Esophagus (tissue), 2 donors: ENCODE data around the gene DLEC1. TPM values are rescaled to one million over a fixed set of nuclear protein-coding genes. Genes with fewer than 3 reads are reported as not detected.
"Not testable (repeated sequence)": the region's sequence is repeated elsewhere in the genome, so short reads cannot be mapped to it uniquely, and the experiment has no call there.

ENCODE experiments used
- H3K27ac ChIP-seq, 2 donors: one replicate each; pipeline ENCODE4 v1.5.1; 2013; ENCODE audit warnings: low read depth in 2 of 2, mild to moderate bottlenecking in 2 of 2, inconsistent platforms in 1 of 2, low read length in 1 of 2, moderate library complexity in 1 of 2
- H3K27me3 ChIP-seq, 2 donors: one replicate each; pipeline ENCODE4 v1.6.1; 2013; ENCODE audit warnings: low read length in 2 of 2, control low read depth in 1 of 2, mild to moderate bottlenecking in 1 of 2; ENCODE audit not compliant: insufficient read depth in 2 of 2, control insufficient read depth in 1 of 2
- H3K36me3 ChIP-seq, 2 donors: one replicate each; pipeline ENCODE4 v1.6.1; 2013; ENCODE audit warnings: low read length in 1 of 2; ENCODE audit not compliant: control insufficient read depth in 2 of 2, insufficient read depth in 2 of 2
- H3K4me1 ChIP-seq, 2 donors: one replicate each; pipeline ENCODE4 v1.6.1; 2013; ENCODE audit warnings: low read length in 1 of 2; ENCODE audit not compliant: control insufficient read depth in 2 of 2, insufficient read depth in 2 of 2
- H3K4me3 ChIP-seq, 2 donors: one replicate each; pipeline ENCODE4 v1.5.1; 2013; ENCODE audit warnings: low read length in 2 of 2, mild to moderate bottlenecking in 2 of 2, low read depth in 1 of 2, moderate library complexity in 1 of 2
- H3K9me3 ChIP-seq, 2 donors: one replicate each; pipeline ENCODE4 v1.6.1; 2013; ENCODE audit warnings: mild to moderate bottlenecking in 2 of 2, low read depth in 1 of 2, low read length in 1 of 2, moderate library complexity in 1 of 2; ENCODE audit not compliant: control insufficient read depth in 2 of 2, insufficient read depth in 1 of 2
- WGBS, 2 donors: extraction: QIAGEN DNeasy Blood & Tissue Kit; methylation state at CpG; one replicate each; pipeline ENCODE4 v1.1.7; 2013; 5-methylcytosine and 5-hydroxymethylcytosine counted together
- polyA plus RNA-seq, 2 donors: library from polyadenylated mRNA; stranded (reverse); fragments of 200-250 nt; gene quantifications; one replicate each; pipeline ENCODE4 v1.2.3, GENCODE V29; 2013
- donor health status: healthy with polysubstance abuse.
- donor health status: Bipolar disorder and iron deficiency.

The DLEC1 gene
- polyA plus RNA-seq, 2 donors = 0.16 to 0.39 TPM

DNA sequence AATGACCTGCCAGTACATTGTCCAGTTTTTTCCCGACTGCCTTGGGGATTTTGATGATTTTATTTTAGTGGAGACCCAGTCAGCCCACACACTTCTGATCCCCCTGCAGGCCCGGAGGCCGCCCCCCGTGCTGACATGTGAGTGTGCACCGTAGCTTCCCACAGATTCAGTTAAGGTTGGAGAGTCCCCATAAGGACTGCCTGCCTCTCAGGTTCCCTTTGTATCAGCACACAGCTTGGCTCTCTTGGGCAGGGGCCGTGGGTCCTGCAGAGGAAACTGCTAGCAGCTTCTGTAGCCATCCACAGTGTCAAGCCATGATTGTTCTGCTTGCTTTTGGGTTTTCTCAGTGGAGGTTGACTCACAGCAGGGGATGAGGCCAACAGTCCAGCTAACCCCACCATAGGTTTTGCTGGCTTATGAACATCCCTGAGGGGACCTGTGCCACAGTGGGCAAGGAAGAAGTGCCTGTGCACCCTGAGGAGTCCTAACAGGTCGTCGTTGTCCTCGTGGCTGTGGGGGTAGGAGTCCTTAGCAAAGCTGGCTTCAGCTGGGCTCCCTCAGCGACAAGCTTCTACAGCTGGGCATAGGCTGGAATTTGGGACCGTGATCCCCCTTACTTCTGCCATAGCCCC lies 46.4 kb downstream of the DLEC1 start:
- H3K27me3 ChIP-seq = no peaks in the 10 kb centered on the region
- peaks cover 0 to 3% of the 10 kb centered on the region in 2 donors for H3K9me3 ChIP-seq
- WGBS, 2 donors = 84 to 88% methylated on average over 11 of the region's 11 CpGs
- no peaks in the 10 kb centered on the region for H3K4me1 ChIP-seq
- no peaks in the 10 kb centered on the region for H3K36me3 ChIP-seq
- no peak overlapping the region for H3K27ac ChIP-seq
- no peak overlapping the region for H3K4me3 ChIP-seq

- H3K4me3 ChIP-seq = no peak overlapping the region
- WGBS, 2 donors = 88 to 90% methylated on average over 1 of the region's 1 CpG
- H3K9me3 ChIP-seq = peaks cover 0 to 3% of the 10 kb centered on the region in 2 donors
- H3K36me3 ChIP-seq = no peaks in the 10 kb centered on the region
- H3K27me3 ChIP-seq = no peaks in the 10 kb centered on the region
- H3K4me1 ChIP-seq = no peaks in the 10 kb centered on the region
- H3K27ac ChIP-seq = no peak overlapping the region
Observed at GRCh38 chr3:38085943-38086324, 46.9 kb downstream of the DLEC1 start.

- H3K27me3 ChIP-seq = no peaks in the 10 kb centered on the region
Observed at GRCh38 chr3:38086496-38086895, 47.5 kb downstream of the DLEC1 start.

GRCh38 chr3:38087278-38087677 lies 48.3 kb downstream of the DLEC1 start:
- not testable (repeated sequence) for H3K9me3 ChIP-seq, H3K4me1 ChIP-seq, H3K36me3 ChIP-seq, H3K4me3 ChIP-seq, H3K27me3 ChIP-seq, H3K27ac ChIP-seq

More at GRCh38 chr3:38086496-38086895, 47.5 kb downstream of the DLEC1 start:
- WGBS, 2 donors = 83 to 87% methylated on average over 3 of the region's 3 CpGs
- H3K27ac ChIP-seq = no peak overlapping the region
- H3K4me1 ChIP-seq = no peaks in the 10 kb centered on the region
- peaks cover 0 to 3% of the 10 kb centered on the region in 2 donors for H3K9me3 ChIP-seq
- H3K4me3 ChIP-seq = no peak overlapping the region
- no peaks in the 10 kb centered on the region for H3K36me3 ChIP-seq

GRCh38 chr3:38088126-38089078 lies 49.4 kb downstream of the DLEC1 start:
- no peak overlapping the region for H3K4me3 ChIP-seq
- H3K9me3 ChIP-seq = peaks cover 0 to 3% of the 10 kb centered on the region in 2 donors
- no peaks in the 10 kb centered on the region for H3K27me3 ChIP-seq
- no peak overlapping the region for H3K27ac ChIP-seq
- H3K4me1 ChIP-seq = no peaks in the 10 kb centered on the region
- whole genome bisulfite sequencing, 2 donors = 90 to 95% methylated on average over 11 of the region's 11 CpGs
- H3K36me3 ChIP-seq = no peaks in the 10 kb centered on the region

DNA sequence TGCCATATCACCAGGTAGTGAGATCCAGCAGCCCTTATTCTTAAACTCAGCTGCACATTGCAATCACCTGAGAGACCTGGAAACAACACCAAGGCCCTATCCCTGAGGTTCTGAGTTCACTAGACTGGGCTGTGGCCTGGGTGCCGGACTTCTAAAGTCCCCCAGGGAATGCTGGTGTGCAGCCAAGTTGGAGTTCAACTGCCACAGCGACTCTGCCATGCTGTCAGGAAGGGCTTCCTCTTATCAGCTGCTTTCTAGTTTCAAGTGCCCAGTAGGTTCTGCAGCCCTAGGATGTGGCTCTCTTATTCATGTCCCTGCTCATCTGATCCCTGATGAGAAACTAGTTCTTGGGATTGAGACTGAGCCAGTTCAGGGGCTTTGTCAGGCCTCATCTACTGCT lies 50.2 kb downstream of the DLEC1 start:
- 77 to 78% methylated on average over 2 of the region's 2 CpGs for WGBS, 2 donors
- Histone ChIP-seq H3K27ac (no peak overlapping the region), H3K9me3 (peaks cover 0 to 3% of the 10 kb centered on the region in 2 donors), H3K36me3 (no peaks in the 10 kb centered on the region), H3K4me3 (no peak overlapping the region), H3K27me3 (no peaks in the 10 kb centered on the region), H3K4me1 (no peaks in the 10 kb centered on the region)

GRCh38 chr3:38090453-38090852 lies 51.4 kb downstream of the DLEC1 start:
- no peaks in the 10 kb centered on the region for H3K27me3 ChIP-seq
- H3K4me3 ChIP-seq = no peak overlapping the region
- no peaks in the 10 kb centered on the region for H3K9me3 ChIP-seq
- WGBS, 2 donors = 85 to 92% methylated on average over 3 of the region's 3 CpGs
- no peaks in the 10 kb centered on the region for H3K4me1 ChIP-seq
- H3K27ac ChIP-seq = no peak overlapping the region
- no peaks in the 10 kb centered on the region for H3K36me3 ChIP-seq

GRCh38 chr3:38094999-38095398 lies 56.0 kb downstream of the DLEC1 start:
- Histone ChIP-seq H3K27me3 (no peaks in the 10 kb centered on the region), H3K36me3 (no peaks in the 10 kb centered on the region), H3K9me3 (no peaks in the 10 kb centered on the region), H3K27ac (no peak overlapping the region), H3K4me3 (no peak overlapping the region), H3K4me1 (no peaks in the 10 kb centered on the region)
- 85 to 86% methylated on average over 3 of the region's 3 CpGs for WGBS, 2 donors

- H3K4me3 ChIP-seq = no peak overlapping the region
- no peaks in the 10 kb centered on the region for H3K4me1 ChIP-seq
- WGBS, 2 donors = 82 to 87% methylated on average over 6 of the region's 6 CpGs
- no peaks in the 10 kb centered on the region for H3K36me3 ChIP-seq
- H3K27me3 ChIP-seq = no peaks in the 10 kb centered on the region
- no peak overlapping the region for H3K27ac ChIP-seq
- no peaks in the 10 kb centered on the region for H3K9me3 ChIP-seq
Observed at GRCh38 chr3:38095669-38096483, 56.9 kb downstream of the DLEC1 start.
